Activated CD4-positive, alpha-beta T cell treated with anti-CD3 and anti-CD28 coated beads, Interleukin-2, amount 50 U/mL, for 16 hours (primary cell): Measurements from ENCODE around the gene NPIPA7.
"Not testable (repeated sequence)": the region's sequence is repeated elsewhere in the genome, so short reads cannot be mapped to it uniquely, and the experiment has no call there.

ENCODE experiments used
- DNase-seq: peaks from one replicate; pipeline ENCODE4 v3.0.0-alpha.2; 2020

NPIPA7 gene

GRCh38 chr16:16420515-16420914, 41.6 kb downstream of the NPIPA7 start:
- not testable (repeated sequence) for DNase-seq

DNA sequence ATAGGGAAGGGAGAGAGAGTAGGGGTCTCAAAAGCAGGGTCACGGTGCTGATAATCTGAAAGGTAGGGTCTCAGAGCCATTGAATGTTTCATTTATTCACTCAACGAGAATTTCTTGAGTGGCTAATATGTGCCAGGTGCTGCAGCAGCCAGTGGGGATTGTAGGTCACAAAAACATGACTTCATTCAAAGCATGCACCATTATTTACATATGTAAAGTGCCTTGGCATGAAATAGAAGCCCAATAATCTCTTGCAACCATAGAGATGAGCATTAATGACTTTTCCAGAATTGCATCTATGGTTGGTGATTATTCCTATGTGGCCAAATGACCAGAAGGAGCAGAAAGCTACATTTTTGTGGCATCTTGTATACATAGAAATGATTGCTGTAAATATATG, 46.2 kb downstream of the NPIPA7 start:
- DNase-seq = not testable (repeated sequence)

GRCh38 chr16:16431135-16431534, 52.2 kb downstream of the NPIPA7 start:
- DNase-seq = not testable (repeated sequence)

- DNase-seq = not testable (repeated sequence)
These were observed 55.8 kb downstream of the NPIPA7 start for GRCh38 chr16:16434711-16435110.

- not testable (repeated sequence) for DNase-seq
These were observed 62.5 kb downstream of the NPIPA7 start for GRCh38 chr16:16441401-16441800.
